NCI-H2196 treated with DMSO at 0.1 percent for 48 hours (cell line): ENCODE results near the gene GJC1.
A peak's percentile ranks its signal among the peaks of the same experiment; 100 is the strongest.

ENCODE experiments used
- DNase-seq: peaks from one replicate; lab custom pipeline; 2025; ENCODE audit not compliant: unreplicated experiment; lab: John Stamatoyannopoulos, UW

Gene GJC1

DNA sequence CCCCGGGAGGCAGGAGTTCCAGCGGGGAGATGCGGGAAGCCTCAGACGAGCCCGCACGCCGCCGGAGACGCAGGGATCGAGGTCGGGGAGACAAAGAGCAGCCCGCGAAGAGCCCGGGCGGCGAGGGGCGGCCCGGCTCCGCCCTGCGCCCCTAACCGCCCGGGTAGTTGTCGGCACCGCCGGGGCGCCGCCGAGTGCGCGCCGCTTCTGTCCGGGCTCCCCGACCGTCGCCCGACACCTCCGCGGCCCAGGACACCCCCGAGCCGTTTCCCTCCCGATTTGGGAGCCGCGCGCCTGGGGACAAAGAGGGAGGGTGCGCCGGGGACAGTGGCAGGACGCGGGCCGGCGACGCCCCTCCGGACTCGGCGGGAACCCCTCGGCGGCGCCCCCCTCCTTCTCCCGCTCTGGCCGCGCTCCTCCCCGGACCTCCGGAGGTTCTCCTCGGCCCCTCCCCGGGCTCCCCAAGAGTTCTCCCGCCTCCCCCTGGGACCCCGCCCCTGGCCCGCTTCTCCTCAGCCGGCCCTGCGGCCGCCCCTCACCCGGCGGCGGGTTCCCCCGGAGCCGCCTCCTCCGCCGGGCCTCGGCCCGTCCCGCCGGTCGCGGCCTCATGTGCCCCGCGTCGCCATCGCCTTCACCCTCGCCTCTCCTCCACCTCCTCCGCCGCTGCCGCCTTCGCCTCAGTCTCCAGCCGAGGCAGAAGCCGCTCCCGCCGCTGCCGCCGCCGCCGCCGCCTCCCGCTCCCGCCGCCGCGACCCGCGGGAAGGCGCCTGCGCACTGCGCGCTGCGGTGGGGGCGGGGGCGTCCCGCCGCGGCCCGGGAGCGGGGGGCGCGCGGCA, at the start of gene GJC1:
Gene GJC1 (minus strand): TSS at position 765 of the 836 bp plus-strand sequence. CDS start 24,470 bp downstream, outside the sequence.
- no peak for DNase-seq

DNA sequence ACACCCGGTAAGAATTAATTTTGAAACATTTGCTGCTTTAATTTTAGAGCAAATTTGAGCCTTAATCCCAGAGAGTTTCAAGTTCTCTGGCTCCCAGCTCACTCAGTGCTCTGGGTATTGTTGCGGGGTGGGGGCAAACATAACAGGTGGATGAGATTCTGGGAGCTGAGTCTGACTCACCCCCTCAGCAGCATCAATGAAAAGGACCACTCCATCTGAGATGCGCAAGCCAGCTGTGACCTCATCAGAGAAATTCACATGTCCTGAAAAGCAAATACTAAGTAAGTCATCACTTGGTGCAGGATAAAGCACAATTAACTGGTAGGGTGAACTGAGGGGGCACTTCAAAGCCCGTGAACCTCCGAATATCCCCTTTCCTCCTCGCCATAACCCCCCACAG, 49.3 kb upstream of the GJC1 start:
- DNase-seq, result no peak

DNA sequence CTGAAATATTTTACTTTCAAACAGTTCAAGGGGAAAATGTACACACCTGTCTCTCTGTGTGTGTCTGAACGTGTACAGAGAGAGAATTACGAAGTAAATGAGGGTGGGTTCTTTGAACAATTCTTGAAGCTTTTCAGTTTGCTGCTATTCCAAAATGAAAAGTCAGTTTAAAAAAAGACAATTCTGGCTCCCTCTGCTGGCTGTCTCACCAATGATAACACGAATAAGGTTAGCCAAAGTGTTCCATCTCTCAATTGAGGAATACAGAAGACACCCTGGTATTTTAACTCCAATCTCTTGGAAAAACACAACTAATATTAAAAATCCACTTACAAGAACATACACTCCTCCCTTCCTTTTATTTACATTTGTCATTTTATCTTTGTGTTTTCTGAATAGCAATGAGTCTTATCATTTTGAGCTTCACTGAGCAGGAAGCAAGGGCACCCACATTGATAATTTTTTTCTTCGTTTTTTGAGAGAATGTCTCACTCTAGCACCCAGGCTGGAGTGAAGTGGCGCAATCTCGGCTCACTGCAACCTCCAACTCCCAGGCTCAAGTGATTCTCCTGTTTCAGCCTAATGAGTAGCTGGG, 48.6 kb upstream of the GJC1 start:
- DNase-seq, result peak; percentile 26

DNA sequence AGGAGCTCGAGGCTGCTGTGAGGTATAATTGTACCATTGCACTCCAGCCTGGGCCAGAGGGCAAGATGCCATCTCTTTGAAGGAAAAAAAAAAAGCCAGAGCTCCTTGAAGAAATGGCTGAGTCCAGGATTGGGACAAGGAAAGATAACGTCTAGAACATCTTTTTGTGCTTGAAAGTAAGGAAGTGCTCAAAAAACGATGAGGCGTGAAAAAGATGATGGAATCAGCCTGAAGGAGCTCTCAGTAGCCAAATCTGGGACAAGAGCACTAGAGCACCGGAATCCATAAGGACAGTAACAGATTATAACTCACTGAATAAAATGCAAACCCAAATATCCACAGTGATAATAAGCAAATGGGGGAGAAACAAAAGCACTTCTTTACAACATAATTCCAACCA, 47.0 kb upstream of the GJC1 start:
- no peak for DNase-seq

DNA sequence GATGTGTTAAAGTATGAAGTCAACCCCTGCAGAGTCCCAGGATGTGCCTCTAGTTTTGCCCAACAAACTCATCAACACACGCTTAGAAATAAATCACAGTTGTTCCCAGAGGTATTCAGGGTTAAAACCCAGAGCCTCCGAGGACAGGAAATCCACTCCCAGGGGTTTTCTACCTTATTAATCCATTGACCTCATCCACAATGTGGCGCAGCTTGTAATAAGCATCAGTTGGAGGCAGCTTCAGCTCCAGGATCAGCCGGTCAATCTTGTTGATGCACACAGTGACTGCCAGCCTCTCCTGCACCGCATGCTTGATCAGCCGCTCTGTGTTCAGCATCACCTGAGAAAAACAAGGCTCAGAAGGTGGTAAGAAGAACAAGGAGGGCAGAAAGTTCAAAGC, 45.7 kb upstream of the GJC1 start:
- DNase-seq, result no peak

DNA sequence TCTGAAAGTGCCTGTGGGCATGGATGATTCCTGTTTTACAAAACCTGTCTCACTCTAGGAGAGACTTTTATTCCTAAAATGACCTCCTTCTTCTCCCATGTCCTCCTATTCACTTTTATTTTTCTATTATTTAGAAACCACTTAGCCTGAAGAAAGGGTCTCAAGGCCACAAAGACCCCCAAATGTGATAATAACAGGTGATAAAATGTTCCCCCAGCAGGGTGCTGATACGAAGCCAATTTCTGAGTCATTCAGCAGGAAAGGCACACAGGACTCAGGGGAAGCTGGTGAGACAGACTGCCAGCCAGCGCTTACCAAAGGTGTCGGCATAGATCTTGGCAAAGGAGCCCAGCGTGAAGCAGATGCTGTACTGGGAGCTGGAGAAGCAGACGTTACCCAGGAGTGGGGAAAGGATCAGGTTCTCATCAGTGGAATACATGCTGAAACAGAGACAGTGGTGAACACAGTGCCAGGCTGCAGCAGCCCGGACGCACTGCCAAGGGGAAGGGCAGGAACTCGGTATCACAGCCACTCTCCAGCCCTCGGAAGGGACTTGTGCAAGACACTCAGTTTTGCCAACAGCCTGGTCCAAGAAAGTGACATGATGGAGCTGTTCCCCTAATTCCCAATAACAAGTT, 42.2 kb upstream of the GJC1 start:
- peak; percentile 90 for DNase-seq

DNA sequence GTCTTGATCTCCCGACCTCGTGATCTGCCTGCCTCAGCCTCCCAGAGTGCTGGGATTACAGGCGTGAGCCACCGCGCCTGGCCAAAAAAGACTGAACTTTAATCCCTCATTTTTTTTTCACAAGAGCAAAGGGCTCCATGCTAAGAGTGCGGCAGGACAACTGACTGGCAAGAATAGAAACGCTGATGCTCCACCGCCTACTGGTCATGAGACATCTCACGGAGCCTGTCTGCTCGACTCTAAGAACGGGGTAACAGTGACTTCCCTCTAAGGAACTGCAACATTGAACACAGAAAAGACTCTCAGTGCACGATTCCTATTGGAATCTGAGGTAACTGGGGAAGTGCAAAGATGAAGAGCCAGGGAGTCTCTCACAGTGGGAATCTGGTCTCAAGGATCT, 41.5 kb upstream of the GJC1 start:
- DNase-seq, result no peak

DNA sequence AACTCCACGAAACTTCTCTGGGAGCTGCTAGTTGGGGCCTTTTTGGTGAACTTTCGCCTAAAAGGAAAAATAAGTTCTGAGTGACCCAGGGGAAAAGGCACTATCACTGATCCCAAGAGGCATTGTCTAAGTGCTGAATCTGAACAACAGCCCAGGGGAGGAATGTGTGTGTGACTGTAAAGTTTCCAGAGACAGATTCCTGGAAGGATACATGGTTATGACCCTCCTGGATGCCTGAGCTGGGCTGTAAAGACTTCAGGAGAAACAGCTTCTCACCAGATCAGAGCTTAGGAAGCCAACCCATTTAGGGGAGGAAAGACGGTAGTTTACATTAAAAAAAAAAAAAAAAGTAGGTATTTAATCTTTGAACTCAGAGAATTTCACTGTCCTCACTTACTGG, 37.8 kb upstream of the GJC1 start:
- DNase-seq, result no peak

DNA sequence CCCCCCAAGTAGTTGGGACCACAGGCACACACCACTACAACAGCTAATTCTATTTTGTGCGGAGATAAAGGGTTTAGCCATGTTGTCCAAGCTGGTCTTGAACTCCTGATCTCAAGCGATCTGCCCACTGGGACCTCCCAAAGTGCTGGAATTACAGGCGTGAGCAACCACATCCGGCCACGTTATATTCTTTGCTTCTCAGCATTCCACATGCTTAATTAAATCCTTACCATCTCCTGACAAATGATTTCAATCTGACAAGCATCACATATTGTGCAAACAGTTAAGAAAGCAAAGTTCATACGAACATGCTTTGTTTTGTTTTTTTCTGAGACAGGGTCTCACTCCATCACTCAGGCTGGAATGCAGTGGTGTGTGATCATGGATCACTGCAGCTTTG, 35.8 kb upstream of the GJC1 start:
- DNase-seq, result no peak

DNA sequence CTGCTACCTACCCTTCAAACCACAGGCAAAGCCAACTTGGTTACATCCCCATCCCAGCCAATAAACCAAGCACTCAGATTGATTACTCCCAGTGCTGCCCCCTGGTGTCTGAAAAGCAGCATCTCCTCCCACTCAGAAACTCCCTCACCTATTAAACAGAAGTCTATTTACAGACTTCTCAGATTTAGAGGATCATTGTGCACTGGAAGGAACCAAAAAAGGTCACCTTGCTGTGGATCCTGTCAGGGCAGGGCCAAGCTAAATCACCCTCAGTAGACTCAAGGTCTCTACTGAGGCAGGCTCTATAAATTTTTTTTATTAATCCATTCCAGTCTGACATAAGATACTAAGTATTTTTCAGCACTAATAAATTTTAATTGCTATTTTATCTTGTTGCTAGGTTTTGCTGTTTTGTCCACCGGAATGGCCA, 35.2 kb upstream of the GJC1 start:
- DNase-seq, result peak; percentile 62

DNA sequence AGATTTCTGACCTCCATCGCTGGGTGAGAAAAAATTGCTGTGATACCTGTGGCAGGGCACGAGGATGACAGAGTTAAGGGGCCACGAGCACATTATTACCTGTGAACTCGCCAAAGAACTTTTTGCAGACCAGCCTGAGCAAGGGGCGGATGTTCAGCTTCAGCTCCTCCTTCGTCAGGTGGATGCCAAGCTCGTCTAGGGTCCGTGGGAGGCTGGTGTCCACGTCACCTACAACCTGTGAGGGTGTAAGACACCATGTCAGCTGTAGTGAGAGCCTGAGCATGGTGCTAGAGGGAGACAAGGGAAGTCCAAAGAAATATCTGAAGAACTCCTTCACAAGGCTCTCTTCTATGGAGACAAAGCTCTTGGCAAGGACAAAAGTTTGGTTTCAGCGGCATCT, 34.7 kb upstream of the GJC1 start:
- DNase-seq, result no peak

DNA sequence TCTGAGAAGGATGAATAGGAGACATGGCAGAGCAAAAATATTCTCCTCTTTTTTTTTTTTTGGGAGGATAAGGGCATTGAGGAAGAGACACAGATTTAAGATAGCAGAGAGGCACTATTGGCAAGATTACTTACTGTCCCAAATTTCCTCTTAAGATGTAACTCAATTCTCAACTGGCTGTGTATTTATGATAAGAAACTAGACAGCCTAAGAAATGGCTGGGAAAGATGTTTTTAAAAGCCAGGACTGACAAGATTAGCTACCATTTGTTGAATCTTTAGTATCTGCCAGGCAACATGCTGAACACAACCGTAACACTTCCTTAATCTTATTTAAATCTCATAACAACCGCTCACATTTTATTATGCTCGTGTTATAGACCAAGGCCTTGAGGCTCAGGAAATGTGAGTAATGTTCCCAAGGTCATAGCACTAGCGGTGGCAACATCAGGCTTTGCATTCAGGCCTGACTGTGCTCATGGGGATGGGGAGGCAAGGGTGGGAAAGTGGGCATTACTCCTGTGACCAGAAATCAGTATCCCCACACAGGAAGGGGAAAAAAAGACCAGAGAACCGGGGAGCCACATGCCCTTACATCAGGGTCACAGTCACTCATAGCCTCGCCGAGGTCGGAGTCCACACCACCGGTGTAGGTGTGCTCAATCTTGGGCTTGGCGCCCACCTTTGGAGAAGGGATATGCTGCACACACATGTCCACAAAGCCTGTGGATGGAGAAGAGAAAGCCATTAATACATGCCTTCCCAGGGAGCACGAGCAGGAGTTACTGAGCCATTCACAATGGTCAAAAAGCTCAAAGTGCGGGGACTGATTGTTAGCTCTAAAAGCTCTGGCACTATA, 33.2 kb upstream of the GJC1 start:
- DNase-seq, result no peak

DNA sequence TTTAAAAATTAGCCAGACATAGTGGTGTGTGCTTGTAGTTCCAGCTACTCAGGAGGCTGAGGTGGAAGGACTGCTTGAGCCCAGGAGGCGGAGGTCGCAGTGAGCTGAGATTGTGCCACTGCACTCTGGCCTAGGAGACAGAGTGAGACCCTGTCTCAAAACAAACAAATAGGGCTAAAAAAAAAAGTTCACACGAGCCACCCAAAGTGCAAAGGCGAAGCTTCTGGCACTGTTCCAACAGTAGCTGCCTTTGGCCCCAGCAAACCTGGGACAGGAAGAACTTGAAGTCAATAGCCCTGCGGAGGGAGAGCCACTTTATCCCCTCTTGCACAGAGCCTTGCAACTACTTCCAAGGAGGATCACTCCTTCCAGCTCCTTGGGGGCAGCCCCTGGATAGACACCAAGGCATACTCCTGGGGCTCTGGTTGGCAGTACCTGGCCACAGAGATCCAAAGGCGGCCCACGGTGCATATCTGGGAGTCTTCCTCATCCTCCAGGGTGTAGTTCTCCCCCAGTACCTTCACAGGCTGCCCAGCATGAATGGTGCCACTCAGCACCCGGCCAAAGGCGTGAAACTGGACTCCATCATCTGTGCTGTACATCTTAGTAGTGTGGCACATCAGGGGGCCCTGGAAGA, 32.3 kb upstream of the GJC1 start:
- DNase-seq, result no peak

DNA sequence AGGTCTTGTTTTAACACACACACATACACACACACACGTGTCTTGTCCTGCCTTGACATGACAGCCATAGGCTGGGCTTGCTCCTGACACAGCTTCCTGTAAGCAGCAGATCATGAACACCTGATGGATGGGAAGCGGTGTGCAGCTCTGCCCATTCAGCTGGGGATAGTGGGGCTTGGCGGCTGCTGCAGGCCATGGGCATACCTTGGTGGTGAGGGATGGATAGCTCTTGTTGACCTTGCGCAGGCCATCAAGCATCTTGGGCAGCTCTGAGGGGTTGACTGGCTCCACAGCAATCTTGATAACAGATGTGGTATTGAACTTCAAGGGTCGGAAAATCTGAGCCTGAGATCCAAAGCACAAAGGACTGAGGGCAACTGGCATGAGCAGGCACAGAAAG, 29.6 kb upstream of the GJC1 start:
- DNase-seq, result no peak

DNA sequence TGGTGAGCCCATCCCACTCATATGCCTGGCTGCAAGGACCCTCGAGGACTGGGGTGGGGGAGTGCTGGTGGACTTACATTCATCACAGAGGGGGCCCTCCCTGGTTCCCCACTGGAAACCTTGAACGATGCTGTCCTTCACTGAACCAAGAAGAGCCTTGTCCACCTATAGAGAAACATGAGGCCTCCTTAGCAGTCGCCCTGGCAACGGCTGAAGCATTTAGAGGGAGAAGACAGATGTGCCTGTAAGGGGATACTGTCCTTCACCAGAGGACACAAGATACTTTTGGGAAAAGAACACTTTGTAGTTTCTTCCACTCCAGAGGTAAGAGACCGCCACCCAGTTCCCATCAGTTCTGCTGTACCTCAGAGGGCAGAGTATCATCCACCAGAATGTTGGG, 24.1 kb upstream of the GJC1 start:
- DNase-seq, result no peak

DNA sequence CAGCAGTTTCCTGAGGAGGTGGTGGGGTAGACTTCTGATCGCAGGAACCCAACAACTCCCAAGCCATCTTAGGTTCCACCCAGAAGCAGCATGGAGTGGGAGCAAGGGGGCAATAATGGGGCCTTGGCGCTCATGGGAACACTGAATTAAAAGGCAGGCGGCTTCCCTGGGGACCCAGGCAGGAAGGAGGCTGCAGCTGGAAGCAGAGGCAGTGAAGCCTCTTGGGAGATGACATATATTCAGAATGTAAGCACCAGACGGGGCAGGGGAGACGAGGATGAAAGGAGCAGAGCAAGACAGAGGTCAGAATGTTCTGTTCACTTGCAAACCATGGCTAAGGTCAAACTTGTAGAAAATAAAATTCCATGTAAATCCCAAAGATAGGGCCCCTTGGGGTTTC, 20.5 kb upstream of the GJC1 start:
- DNase-seq, result no peak

DNA sequence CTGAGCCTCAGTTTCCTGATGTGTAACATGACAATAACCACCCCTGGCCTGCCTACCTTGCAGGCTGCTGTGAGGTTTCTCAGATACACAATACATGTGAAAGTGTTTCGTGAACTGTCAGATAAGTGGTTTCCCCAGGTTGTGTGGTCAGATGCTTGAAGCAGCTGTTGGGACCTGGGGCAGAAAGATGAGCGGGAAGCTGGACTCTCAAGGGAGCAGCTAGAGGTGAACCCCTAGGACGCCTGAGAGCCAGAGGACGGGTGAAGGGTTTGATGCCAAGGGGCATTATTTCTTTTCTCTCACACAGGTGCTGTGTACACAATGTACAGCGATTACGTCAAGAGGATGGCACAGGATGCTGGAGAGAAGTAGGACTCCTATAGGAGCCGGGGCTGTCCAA, 19.9 kb upstream of the GJC1 start:
- DNase-seq, result no peak

DNA sequence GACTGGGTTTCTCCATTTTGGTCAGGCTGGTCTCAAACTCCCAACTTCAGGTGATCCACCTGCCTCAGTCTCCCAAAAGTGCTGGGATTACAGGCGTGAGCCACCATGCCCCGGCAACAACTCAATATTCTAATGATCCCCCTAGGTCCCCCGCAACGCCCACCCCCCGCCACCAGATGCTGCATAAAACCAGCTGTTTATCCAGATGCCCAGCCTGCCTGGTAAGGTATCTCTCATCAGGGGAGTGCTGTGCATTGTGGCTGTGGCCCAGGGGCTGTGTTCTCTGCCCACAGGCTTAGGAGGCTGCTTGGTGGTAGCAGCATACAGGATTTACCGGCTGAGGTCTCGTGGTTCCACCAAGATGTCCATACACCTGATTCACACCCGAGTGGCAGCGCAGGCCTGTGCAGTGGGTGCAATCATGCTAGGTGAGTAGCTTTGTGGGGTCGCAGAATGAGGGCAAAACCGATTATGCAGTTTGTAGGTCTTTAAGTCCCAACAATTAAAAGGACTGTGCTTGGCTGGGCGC, 18.9 kb upstream of the GJC1 start:
- no peak for DNase-seq

DNA sequence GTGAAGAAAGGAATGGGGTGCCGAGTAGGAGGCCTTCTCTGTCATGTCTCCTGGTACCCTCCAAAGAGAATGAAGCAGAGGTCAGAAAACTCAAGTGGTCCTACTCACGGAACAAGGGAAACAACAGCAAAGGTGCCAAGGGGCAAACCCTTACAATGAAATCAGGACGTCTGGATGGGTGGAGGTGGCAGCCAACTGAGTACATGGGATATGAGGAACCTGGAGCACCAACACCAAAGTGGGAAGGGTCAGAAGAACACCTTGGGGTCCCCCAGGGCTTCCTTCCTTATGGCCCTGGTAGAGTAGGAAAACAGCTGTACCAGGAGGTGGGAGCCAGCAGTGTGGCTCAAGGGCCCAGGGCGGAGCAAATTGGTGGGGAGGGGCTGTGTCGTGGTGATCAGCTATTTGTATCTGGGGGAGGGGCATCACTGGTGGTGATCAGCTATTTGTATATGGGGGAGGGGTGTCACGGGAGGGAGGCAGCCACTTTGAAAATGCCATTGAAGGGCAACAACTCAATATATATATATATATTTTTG, 18.2 kb upstream of the GJC1 start:
- no peak for DNase-seq

DNA sequence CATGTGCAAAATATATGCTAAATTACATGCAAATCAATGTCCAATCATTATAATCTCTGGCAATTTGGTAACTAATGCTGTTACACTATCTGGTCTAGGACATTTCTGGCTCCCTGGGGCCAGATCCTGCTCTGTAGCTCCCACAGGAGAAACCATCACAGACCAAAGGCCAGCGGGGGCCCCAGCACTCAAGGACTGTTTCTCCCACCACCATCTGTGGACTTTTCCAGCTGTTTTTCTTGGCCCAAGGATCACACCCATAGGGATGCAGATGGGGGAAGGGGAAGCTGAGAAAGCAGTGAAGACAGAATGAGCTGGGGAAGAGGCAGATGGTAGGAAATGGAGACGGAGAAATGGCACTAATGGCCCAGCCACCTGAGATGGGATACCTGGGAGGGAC, 17.5 kb upstream of the GJC1 start, which contains the start of gene HIGD1B:
Gene HIGD1B (plus strand): TSS at position 298 of the 400 bp plus-strand sequence. CDS start 270 bp downstream, outside the sequence.
- no peak for DNase-seq
